HEK293 (cell line): ENCODE data around the gene IFITM1.
"Not testable (repeated sequence)": the region's sequence is repeated elsewhere in the genome, so short reads cannot be mapped to it uniquely, and the experiment has no call there.

Source experiments
- CTCF ChIA-PET: fragments of 350-600 bp; formaldehyde crosslinking; extraction: SDS; loops from one replicate; lab custom pipeline; 2021; ENCODE audit warnings: antibody characterized with exemption; lab: Yijun Ruan, JAX
- POLR2A ChIA-PET: fragments of 300-600 bp; formaldehyde crosslinking; extraction: SDS; loops from one replicate; lab custom pipeline; 2020; ENCODE audit warnings: antibody characterized with exemption, inconsistent platforms; lab: Yijun Ruan, JAX
- H3K27ac ChIP-seq: fragments of 200-500 bp; sonication (Bioruptor generic); 2 replicates; pipeline ENCODE4 v1.5.1; 2014; ENCODE audit warnings: low read depth, low read length, control low read depth, inconsistent platforms; ENCODE audit errors: extremely low read depth
- H3K36me3 ChIP-seq, 2 experiments: fragments of 200-500 bp in 1 of 2; sonication (Bioruptor generic) in 1 of 2; 1 replicate in 1 of 2; 2 replicates in 1 of 2; pipeline ENCODE4 v1.5.1; 2014 to 2017; ENCODE audit warnings: inconsistent platforms in 2 of 2, low read length in 2 of 2; ENCODE audit not compliant: control insufficient read depth in 2 of 2, insufficient read depth in 1 of 2
- H3K4me1 ChIP-seq: fragments of 200-500 bp; sonication (Bioruptor generic); 2 replicates; pipeline ENCODE4 v1.5.1; 2014; ENCODE audit warnings: mild to moderate bottlenecking, low read length, inconsistent platforms; ENCODE audit not compliant: control insufficient read depth, insufficient read depth
- H3K4me3 ChIP-seq: 2 replicates; pipeline ENCODE4 v1.5.1; 2011; ENCODE audit warnings: low read depth, mild to moderate bottlenecking, control low read depth, low read length, moderate library complexity
- H3K9me3 ChIP-seq: fragments of 200-500 bp; sonication (Bioruptor generic); 2 replicates; pipeline ENCODE4 v1.5.1; 2014; ENCODE audit warnings: low read depth, low read length, inconsistent platforms; ENCODE audit not compliant: control insufficient read depth, insufficient read depth
- EGR2 ChIP-seq: fragments of 450-650 bp; formaldehyde crosslinking; IDR thresholded peaks from 2 replicates; pipeline ENCODE4 v1.5.1; 2016; ENCODE audit warnings: low read depth, missing biosample characterization, missing genetic modification characterization
- HIC1 ChIP-seq: fragments of 450-650 bp; formaldehyde crosslinking; IDR thresholded peaks from 2 replicates; pipeline ENCODE4 v1.5.1; 2016; ENCODE audit warnings: missing biosample characterization, missing genetic modification characterization
- KLF1 ChIP-seq: fragments of 450-650 bp; formaldehyde crosslinking; IDR thresholded peaks from 2 replicates; pipeline ENCODE4 v1.5.1; 2016; ENCODE audit warnings: missing biosample characterization, missing genetic modification characterization
- PATZ1 ChIP-seq: fragments of 450-650 bp; formaldehyde crosslinking; IDR thresholded peaks from 2 replicates; pipeline ENCODE4 v1.5.1; 2016; ENCODE audit warnings: missing biosample characterization, missing genetic modification characterization
- ZNF560 ChIP-seq: fragments of 450-650 bp; formaldehyde crosslinking; IDR thresholded peaks from 2 replicates; pipeline ENCODE4 v1.5.1; 2017; ENCODE audit warnings: missing biosample characterization, missing genetic modification characterization, borderline replicate concordance
- ZSCAN23 ChIP-seq: fragments of 450-650 bp; formaldehyde crosslinking; IDR thresholded peaks from 2 replicates; pipeline ENCODE4 v1.5.1; 2016; ENCODE audit warnings: missing biosample characterization, missing genetic modification characterization

Gene IFITM1

GRCh38 chr11:308740-309665 is 4.8 kb upstream of the IFITM1 start:
- not testable (repeated sequence) for H3K4me3 ChIP-seq, H3K4me1 ChIP-seq, H3K36me3 ChIP-seq, H3K9me3 ChIP-seq, H3K27ac ChIP-seq
- peak; percentile 32; the same call in 1 of the 2 replicates for TF ChIP-seq KLF1 (tag by site-specific recombination)
- POLR2A ChIA-PET, result interaction anchor here (0.9 kb wide), 1 partner anchor 65 kb away, joined by 6 read pairs; no protein-coding TSS in a partner anchor
- CTCF ChIA-PET, result interaction anchor here (0.6 to 1.6 kb wide), 7 partner anchors 8 to 59 kb away, joined by 3 to 6 read pairs (median 4); partner anchors contain the start of gene IFITM3

GRCh38 chr11:309979-310572 is 3.8 kb upstream of the IFITM1 start:
- not testable (repeated sequence) for H3K36me3 ChIP-seq, H3K4me3 ChIP-seq, H3K9me3 ChIP-seq, H3K27ac ChIP-seq, H3K4me1 ChIP-seq
- ChIA-PET POLR2A (interaction anchor here (0.9 kb wide), 1 partner anchor 66 kb away, joined by 6 read pairs; no protein-coding TSS in a partner anchor), CTCF (interaction anchor here (0.6 to 1.6 kb wide), 5 partner anchors 10 to 59 kb away, joined by 3 to 6 read pairs (median 4); partner anchors contain the start of gene IFITM3)

GRCh38 chr11:311013-311748 is 2.7 kb upstream of the IFITM1 start:
- POLR2A ChIA-PET, CTCF ChIA-PET: not testable (repeated sequence)

GRCh38 chr11:312092-312816 is 1.6 kb upstream of the IFITM1 start:
- TF ChIP-seq EGR2 (tag by site-specific recombination) (peak; percentile 21; the same call in 1 of the 2 replicates), ZSCAN23 (tag by site-specific recombination) (no peak), HIC1 (tag by site-specific recombination) (no peak), PATZ1 (tag by site-specific recombination) (no peak), ZNF560 (tag by site-specific recombination) (no peak), KLF1 (tag by site-specific recombination) (no peak)
- ChIA-PET POLR2A (interaction anchor here (0.6 kb wide), 1 partner anchor 105 kb away, joined by 3 read pairs; the partner anchor contains the start of gene BET1L), CTCF (interaction anchor here (1.2 to 1.4 kb wide), 2 partner anchors 17 to 136 kb away, joined by 5 read pairs; no protein-coding TSS in a partner anchor)
- Histone ChIP-seq H3K36me3 (no peaks in the 10 kb centered on the region), H3K4me1 (no peaks in the 10 kb centered on the region), H3K9me3 (no peaks in the 10 kb centered on the region), H3K27ac (no peak overlapping the region), H3K4me3 (no peak overlapping the region)

More at GRCh38 chr11:311013-311748, 2.7 kb upstream of the IFITM1 start:
- not testable (repeated sequence) for H3K4me3 ChIP-seq, H3K4me1 ChIP-seq, H3K9me3 ChIP-seq, H3K27ac ChIP-seq, H3K36me3 ChIP-seq
